GM12865 (cell line): Measurements from ENCODE around the gene KRTAP19-1.

ENCODE experiments used
- DNase-seq: peaks from one replicate; pipeline ENCODE4 v3.0.0; 2010; ENCODE audit warnings: low read depth
- H3K4me3 ChIP-seq: 2 replicates; pipeline ENCODE4 v1.5.1; 2011; ENCODE audit warnings: mild to moderate bottlenecking, low read depth, low read length, control low read depth
- TF ChIP-seq, protein P1 (sequence below): IDR thresholded peaks from 2 replicates; pipeline ENCODE4 v1.5.1; 2011; ENCODE audit warnings: low read length, control low read depth, low read depth, inconsistent platforms; ENCODE audit not compliant: insufficient read depth; ENCODE audit errors: missing control alignments

The KRTAP19-1 gene

GRCh38 chr21:30491963-30492428, 11.8 kb upstream of the KRTAP19-1 start, which contains the start of gene KRTAP19-3:
Gene KRTAP19-3, minus strand, starts transcription at chr21:30492013. Its CDS starts 56 bp downstream, at chr21:30491957.
- H3K4me3 ChIP-seq = no peak within 1 kb of the TSS
- DNase-seq = no peak
- TF ChIP-seq, protein P1, sequence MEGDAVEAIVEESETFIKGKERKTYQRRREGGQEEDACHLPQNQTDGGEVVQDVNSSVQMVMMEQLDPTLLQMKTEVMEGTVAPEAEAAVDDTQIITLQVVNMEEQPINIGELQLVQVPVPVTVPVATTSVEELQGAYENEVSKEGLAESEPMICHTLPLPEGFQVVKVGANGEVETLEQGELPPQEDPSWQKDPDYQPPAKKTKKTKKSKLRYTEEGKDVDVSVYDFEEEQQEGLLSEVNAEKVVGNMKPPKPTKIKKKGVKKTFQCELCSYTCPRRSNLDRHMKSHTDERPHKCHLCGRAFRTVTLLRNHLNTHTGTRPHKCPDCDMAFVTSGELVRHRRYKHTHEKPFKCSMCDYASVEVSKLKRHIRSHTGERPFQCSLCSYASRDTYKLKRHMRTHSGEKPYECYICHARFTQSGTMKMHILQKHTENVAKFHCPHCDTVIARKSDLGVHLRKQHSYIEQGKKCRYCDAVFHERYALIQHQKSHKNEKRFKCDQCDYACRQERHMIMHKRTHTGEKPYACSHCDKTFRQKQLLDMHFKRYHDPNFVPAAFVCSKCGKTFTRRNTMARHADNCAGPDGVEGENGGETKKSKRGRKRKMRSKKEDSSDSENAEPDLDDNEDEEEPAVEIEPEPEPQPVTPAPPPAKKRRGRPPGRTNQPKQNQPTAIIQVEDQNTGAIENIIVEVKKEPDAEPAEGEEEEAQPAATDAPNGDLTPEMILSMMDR = no peak

DNA sequence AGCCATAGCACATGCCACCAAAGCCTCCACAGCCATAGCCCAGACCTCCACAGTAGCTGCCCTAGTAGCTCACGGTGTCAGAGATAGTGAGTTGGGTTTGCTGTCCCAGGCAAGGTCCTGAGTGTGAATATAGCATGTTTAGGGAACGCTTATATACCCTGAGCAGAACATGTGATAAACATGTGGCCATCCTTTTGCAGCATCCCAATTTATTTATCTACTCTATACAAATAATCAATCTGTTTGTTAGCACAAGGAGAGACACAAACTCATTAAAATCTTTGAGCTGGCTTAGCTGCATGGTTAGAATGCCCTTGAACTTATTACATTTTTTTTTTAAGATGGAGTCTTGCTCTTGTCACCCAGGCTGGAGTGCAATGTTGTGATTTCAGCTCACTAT, 7.2 kb upstream of the KRTAP19-1 start, which contains the start of gene KRTAP19-2:
Gene KRTAP19-2, minus strand, starts transcription at position 101 of the 400 bp plus-strand sequence. Its CDS starts 88 bp downstream, at position 13.
- TF ChIP-seq, protein P1 = no peak
- H3K4me3 ChIP-seq = no peak within 1 kb of the TSS
- DNase-seq = no peak

DNA sequence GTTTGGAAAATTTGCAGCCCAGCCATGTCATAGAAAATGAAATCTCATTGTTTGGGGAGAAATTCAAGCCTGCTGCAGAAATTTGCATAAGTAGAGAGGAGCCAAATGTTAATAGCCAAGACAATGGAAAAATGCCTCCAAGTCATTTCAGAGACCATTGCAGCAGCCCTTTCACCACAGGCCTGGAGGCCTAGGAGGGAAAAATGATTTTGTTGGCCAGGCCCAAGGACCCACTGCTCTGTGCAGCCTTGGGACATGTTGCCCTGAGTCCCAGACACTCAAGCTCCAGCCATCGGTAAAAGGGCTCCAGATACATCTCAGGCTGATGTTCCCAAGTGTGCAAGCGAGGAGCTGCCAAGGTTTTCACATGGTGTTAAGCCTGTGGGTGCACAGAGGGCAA, 6.0 kb upstream of the KRTAP19-1 start:
- no peak overlapping the region for H3K4me3 ChIP-seq
- TF ChIP-seq, protein P1 = no peak
- DNase-seq = no peak

GRCh38 chr21:30482130-30482529, 2.0 kb upstream of the KRTAP19-1 start:
- DNase-seq = no peak
- TF ChIP-seq, protein P1 = no peak
- H3K4me3 ChIP-seq = no peak overlapping the region

- no peak for DNase-seq
- TF ChIP-seq, protein P1 = no peak
- H3K4me3 ChIP-seq = no peak overlapping the region
Measured at GRCh38 chr21:30479259-30479658, 908 bp downstream of the KRTAP19-1 start.

DNA sequence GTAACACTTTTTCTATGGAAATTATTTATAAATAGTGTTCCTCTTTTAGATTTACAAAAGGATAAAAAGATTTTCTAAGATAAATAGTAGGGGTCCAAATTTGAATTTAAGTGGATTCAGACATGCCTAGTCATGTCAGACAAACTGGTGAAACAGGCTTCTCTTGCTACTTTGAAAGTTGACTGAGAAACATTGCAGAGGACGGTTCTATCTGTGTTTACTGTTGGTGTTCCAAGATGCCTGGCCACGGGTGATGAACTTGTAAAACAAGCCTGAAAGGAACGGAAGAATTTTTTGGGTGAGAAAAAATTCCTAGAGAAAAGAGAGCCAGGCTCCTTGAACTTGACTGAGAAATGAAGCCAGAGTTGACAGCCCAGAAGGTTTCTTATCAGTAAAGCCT, 2.2 kb downstream of the KRTAP19-1 start:
- DNase-seq = no peak
- TF ChIP-seq, protein P1 = no peak

More for the DNA sequence above, 2.2 kb downstream of the KRTAP19-1 start:
- no peak overlapping the region for H3K4me3 ChIP-seq
